GM12864 (cell line): ENCODE measurements around the gene MYL6B.
"Not testable (repeated sequence)": the region's sequence is repeated elsewhere in the genome, so short reads cannot be mapped to it uniquely, and the experiment has no call there.

ENCODE experiments used
- DNase-seq: peaks from one replicate; pipeline ENCODE4 v3.0.0-alpha.2; 2011; ENCODE audit warnings: low read depth
- H3K4me3 ChIP-seq: 2 replicates; pipeline ENCODE4 v1.5.1; 2011; ENCODE audit warnings: mild to moderate bottlenecking, low read depth, low read length, control low read depth
- CTCF ChIP-seq: IDR thresholded peaks from 2 replicates; pipeline ENCODE4 v1.5.1; 2011; ENCODE audit warnings: low read depth, mild to moderate bottlenecking, moderate library complexity, low read length, control low read depth, inconsistent platforms; ENCODE audit errors: missing control alignments

MYL6B gene

DNA sequence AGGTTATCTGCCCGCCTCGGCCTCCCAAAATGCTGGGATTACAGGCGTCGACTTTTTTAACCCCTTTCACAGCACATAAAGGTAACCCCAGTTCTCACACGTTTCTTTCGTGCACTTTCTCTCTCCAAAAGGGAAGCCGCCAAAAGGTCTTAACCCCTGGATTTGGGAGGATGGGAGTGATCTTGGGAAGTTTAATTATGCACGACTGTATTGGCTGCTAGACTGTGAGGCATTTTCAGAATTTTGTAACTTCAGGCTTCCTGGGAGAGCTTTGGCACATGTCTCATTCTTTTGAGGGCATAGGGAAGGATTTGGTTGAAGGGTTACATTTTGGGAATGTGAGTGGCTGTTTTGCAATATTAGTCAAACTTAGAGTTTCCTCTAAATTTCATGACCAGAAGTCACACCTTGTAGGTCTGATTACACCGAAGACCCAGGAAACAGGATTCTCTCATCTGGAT, 38.3 kb downstream of the MYL6B start:
- no peak for DNase-seq
- H3K4me3 ChIP-seq = peak overlapping the region; percentile 59
- TF ChIP-seq CTCF = no peak

DNA sequence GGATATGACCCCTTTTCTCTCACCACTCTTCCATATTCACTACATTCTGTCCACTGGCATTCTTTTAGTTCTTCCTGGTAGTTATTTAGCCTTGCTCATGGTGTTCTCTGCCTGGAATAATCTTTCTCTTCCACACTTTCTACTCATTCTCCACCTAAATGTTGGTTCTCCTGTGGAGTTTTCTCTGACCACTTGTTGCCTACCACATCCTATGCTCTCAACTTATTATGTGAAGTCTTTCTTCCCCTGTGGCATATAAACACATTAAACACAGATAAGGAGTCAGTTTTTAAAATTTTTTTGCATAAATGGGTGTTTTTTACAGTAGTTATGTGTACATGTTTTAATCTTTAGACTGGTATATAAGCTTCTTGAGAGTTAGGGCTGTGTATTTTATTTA, 40.2 kb downstream of the MYL6B start:
- DNase-seq = no peak
- no peak for TF ChIP-seq CTCF
- no peak overlapping the region for H3K4me3 ChIP-seq

GRCh38 chr12:56193025-56193578, 40.7 kb downstream of the MYL6B start:
- no peak overlapping the region for H3K4me3 ChIP-seq
- peak; percentile 71 for TF ChIP-seq CTCF
- DNase-seq = peak; percentile 79

- H3K4me3 ChIP-seq, DNase-seq: not testable (repeated sequence)
These were observed 44.6 kb downstream of the MYL6B start for GRCh38 chr12:56196818-56197550.

DNA sequence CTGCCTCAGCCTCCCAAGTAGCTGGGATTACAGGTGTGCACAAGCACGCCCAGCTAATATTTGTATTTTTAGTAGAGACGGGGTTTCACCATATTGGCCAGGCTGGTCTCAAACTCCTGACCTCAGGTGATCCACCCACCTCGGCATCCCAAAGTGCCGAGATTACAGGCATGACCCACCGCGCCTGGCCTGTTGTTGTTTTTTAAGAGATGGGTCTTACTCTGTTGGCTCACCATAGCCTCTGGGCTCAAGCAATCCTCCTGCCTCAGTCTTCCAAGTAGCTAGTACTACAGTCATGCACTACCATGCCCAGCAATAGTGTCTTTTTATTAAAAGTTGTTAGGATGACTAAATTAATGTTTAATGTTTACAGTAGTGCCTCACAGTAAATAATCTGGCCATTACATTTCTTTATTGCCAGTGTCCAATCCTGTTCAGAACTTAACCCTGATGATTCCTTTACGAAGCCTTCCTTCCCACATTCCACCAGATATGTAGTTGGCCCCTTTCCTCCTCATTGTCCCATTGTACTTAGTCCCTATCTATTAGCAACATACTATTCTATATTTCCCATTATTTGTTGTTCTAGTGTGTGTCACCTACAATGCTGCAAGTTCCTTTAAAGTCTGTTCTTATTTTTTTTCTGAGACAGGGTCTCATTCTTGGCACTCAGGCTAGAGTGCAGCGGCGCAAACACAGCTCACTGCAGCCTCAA, 45.7 kb downstream of the MYL6B start:
- H3K4me3 ChIP-seq = no peak overlapping the region
- TF ChIP-seq CTCF = no peak
- DNase-seq = no peak

DNA sequence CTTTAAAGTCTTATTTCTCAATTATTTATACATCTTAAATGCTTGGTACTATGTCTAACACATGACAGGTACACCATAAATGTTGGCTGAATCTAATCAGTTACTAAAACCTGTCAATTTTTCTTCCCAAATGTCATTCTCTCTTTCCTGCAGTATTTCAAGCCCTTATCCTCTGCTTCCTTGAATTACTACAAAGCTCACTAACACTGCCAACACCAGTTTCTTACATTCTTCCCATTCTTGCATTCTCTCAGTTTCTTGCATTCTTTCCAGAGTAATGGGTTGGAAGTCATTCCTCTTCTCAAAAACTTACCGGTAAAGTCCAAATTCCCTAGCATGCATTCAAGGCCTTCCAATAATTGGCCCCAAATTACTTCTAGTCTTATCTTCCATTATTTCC, 46.4 kb downstream of the MYL6B start:
- no peak for DNase-seq
- TF ChIP-seq CTCF = no peak
- no peak overlapping the region for H3K4me3 ChIP-seq

- no peak for DNase-seq
- no peak overlapping the region for H3K4me3 ChIP-seq
- no peak for TF ChIP-seq CTCF
These were observed 50.0 kb downstream of the MYL6B start for GRCh38 chr12:56202366-56202765.
